ENCODE measurements around the gene LSG1.

The LSG1 gene

DNA sequence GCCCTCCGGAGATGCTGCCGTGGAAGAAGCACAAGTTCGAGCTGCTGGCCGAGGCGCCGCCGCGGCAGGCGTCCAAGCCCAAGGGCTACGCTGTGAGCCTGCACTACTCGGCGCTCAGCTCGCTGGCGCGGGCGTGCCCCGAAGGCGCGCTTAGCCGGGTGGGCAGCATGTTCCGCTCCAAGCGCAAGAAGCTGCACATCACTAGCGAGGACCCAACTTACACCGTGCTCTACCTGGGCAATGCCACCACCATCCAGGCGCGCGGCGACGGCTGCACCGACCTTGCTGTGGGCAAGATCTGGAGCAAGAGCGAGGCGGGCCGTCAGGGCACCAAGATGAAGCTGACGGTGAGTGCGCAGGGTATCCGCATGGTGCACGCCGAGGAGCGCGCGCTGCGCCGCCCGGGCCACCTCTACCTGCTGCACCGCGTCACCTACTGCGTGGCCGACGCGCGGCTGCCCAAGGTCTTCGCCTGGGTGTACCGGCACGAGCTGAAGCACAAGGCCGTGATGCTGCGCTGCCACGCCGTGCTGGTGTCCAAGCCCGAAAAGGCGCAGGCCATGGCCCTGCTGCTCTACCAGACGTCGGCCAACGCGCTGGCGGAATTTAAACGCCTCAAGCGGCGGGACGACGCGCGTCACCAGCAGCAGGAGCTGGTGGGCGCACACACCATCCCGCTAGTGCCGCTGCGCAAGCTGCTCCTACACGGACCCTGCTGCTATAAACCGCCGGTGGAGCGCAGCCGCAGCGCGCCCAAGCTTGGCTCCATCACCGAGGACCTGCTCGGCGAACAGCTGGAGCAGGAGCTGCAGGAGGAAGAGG, 15.0 kb upstream of the LSG1 start:
- peak; percentile 79 for DNase-seq

DNA sequence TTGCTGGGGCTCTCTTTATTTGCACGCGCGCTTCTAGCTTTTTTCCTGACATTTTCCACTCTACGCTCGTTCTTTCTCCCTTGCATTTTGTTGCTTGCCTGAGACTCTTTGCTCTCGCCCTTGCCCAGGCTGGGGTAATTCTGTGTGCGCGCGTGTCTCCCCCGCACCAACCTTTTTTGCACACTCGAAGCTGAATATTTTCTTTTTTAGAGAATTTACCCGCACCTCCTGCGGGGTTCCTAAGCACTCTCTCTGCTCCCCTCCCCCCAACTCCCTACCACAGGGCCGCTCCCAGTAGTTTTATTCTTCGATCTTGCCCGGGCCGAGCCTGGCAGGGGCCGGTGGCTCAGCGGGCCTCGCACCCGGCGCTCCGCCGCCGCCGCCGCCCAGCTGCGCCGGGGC, 14.4 kb upstream of the LSG1 start:
- DNase-seq = no peak

DNA sequence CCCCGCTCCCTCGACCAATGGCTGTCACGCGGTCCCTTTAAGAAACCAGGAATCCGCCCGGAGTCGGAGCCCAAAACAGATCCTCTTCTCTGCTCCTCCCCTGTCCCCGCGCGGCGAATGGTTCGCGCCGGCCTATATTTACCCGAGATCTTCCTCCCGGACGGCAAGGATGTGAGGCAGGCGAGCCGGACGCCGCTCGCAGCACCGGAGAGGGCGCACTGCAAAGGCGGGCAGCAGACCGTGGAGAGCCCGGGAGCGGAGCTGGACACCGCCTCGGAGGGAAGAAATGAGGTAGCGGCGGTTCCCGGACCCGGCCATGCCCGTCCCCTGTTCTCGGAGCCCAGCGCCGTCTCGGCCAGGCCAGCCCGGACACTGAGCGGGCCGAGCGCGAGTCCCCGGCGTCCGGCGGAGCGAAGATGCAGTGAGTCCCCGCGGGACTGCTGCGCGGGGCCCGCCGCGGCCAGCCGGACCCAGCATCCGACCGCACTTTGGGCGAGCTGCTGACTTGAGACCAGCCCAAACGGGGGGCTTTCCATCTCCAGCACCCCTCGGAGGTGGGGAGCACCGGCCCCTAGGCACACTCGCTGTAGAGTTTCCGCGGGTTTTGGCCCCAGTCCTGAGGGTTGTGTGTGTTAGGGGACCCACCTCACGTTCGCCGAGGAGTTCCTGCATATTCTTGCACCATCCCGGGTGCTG, 13.9 kb upstream of the LSG1 start, which contains the start of gene FAM43A:
Gene FAM43A (plus strand): TSS at position 166 of the 696 bp plus-strand sequence. CDS start 944 bp downstream, outside the sequence.
- DNase-seq = peak; percentile 97

DNA sequence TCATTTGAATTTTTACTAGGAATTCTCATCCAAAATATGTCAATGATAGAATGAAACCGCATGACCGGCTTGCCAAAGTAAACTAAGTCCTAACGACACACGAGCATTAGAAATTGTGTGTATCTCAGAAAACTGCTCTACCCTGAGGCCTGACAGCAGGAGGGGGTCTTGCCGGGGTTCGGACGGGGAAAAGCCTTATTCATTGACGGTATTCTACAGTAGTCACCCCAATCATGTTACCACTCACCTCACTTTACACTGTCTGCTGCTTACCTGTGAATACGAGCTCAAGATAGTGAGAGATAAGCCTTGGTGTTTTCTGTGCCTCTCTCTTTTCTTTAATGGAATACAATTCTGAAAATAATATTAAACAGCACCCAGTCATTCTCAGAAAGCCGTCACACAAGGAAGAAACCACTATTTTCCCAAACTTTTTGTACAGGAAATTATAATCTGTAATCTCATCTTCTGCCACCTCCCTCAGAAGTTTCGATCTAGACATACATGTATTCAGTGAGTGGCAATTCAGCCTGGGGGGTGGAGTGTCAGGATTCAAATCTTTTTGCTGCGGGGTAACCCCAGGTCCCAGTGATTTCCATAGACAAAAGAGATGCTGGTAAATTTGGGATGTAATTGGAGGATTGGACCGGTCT, 13.2 kb upstream of the LSG1 start:
- no peak for DNase-seq

DNA sequence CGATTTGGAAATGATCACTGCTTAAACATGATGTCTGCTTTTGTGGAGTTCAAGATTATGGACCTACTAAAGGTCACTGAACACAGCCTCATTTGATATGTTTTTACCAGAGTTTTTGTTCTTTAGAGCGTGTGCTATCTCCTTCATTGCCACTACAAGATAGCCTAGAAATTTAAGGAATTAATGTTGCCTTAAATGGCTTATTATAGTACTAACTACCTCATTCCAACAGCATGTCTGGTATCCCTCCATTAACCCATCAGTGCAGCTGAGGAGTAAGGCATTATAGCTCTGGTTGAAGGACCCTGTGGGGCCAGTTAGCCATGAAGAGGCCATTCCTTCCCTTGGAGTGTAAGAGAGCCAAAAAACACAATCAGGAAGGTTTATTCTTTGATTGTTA, 11.4 kb upstream of the LSG1 start:
- DNase-seq = no peak

DNA sequence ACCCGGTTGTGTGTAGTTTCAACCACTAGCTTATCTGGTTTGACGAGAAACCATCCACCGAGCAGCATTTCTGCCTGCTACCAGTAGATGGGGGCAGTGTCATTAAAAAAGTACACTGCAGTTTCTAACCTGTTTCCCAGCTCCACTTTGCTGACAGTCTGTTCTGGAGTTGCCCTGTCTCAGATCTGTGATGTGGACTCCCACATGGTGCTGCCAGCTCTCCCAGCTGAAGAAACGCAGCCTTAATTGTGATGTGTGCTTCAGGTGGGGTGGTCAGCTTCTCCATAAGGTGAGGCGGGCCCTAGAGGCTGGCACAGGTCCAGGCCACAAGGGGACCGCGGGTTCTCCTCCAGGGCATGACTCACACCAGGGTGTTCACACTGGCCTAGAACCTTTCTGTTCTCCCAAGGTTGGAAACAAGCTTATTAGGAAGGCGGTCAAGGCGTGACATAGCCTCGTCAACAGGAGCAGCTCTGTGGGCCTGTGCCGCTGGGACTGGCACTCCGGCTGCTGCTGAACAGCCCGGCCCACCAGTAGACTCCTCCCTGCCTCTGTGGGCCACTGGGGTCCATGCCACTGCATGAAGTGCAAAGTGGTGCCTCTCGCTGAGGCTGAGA, 10.8 kb upstream of the LSG1 start:
- DNase-seq = peak; percentile 96

DNA sequence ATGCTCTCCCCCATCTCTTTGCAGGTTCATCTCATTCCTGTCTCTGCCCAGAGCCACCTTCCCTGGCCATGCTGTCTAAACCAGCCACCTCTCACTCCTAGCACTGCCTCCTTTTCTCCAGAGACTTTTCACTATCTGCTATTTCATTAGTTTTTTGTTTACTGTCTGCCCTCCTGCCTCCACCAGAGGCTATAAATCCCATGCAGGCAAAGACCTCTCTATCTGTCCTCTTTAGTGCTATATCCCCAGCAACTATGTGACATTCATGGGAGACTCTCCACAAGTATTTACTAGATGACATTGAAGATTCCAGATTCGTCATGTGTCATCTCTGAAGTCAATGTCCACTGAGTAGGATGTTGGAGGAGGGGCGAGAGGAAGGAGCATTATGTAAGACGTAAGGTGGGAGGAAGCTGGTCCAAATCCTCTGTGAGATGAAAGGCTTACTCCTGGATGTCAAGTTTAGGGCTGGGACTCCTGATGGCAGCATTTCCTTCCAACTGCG, 10.2 kb upstream of the LSG1 start:
- DNase-seq = no peak

DNA sequence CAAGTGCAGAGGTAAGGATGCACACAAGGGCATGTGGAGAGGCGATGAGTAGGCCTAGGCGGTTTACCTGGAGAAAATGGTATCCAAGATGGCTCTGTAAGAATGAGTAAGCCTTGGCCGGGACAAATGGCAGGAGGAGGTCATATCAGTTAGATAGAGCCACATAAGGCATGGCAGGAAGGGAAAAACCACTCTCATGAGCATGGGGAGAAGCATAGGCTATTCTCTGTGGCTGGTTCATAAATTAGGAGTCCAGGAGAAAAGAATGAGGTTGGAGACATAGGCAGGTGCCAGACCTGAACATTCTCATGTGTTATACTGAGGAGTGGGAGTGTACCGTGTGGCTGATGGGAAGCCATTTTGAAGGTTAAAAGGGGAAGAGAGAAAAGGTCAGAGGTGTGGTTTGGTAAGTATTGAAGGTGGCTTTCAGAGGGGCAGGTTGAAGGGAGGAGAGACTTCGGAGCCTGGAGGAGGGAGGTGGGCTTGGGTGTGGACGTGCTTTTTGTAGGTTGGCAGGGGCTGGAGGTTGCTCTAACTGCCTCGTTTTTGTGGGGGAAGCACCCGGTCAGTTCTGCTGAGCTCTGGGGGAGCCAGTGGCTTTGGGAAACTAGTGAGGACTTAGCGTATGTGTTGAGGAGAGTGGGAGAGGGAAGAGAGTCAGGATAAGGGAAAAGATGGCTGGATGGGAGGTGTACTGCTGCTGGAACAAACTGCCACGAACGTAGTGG, 9.1 kb upstream of the LSG1 start:
- no peak for DNase-seq

DNA sequence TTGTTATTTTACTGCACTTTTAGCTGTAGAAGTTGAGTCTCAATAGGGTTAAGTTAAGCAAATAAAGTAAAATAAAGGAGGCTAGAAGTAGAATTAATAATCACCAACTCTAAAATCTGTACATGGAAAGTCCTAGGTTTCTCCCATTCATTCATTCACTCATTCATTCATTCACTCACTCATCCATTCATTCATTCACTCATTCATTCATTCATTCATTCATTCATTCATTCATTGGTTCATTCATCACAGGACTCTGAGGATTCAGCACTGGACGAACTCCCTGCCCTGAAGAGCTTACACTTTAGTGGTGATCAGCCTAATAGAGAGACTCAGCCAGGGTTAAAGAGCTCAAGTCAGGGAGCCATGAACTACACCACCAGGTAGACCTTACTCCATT, 4.5 kb upstream of the LSG1 start:
- no peak for DNase-seq

DNA sequence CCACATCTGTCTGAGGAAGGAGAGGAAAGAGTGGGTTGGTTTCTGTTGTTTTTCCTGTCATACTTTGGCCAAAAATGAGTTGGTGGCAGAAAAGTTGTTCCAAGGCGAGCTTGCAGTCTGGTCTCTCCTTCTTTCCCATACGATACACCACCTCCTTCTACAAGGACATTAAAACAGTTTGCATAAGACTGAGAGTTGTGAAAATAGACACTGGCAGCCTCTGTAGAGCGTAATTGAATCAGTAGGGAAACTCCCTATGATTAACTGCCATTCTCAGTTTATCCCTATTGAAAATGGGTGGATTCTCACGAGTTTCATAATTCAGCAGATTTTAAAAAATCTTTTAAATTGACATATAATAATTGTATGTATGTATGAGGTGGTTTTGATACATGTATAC, 3.7 kb upstream of the LSG1 start:
- DNase-seq = no peak

DNA sequence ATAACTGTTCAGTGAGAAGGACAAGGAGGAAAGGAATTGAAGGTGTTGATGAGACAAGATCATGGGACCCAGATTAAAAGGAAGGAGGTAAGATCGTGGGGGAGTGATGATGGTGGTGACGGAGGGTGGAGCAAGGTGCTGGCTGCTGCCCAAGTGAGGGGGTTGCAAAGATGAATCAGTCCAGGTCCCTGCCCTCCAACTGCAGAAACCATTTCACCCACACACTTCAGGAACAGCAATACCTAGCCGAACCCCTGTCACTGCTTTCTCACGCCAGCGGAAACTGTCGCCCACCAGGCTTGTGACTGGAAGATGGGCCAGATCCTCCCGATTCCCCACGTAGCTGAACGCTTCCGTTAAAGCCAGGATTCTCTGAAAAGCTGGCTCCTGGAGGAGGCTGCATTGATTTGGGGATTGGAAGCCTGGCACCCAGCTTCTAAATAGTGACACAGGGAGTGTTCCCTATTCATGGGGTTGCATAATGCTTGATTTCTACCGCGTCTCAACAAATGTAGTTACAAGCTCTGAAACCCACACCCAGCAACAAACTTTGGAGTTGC, 3.2 kb upstream of the LSG1 start:
- DNase-seq = peak; percentile 41

DNA sequence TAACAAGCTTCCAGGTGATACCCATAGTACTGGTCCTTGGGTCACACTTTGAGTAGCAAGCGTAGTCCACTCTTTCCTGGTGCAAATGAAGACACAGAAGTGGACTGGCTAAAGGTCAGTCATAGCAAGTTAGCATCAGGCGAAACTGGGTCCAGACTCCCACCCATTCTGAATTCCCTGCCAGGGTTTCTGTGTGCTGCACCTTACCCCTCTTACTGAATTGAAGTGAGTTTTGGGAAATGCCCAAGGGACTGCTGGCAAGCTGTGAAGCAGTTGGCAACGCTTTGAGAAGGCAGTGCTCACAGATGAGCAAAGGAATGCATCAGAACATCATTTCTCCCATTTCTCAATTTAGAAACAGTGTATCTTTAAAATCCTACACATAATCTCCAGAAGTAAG, 1.8 kb upstream of the LSG1 start:
- no peak for DNase-seq

DNA sequence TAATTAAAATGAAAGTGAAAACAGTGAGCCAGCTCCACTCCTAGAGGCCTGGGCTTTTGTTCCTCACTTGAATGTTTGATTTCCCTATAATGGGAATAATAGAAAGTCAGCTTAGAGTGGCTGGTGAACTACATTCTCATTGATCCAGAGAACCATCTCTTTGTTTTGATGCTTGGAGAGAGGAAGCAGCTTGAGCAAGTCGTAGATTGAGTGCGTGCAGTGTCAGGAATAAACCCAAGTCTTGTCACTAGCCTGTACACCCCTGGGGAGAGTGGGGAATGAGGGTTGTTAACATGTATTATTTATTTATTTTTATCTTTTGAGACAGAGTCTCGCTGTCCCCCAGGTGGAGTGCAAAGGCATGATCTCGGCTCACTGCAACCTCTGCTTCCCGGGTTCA, 885 bp upstream of the LSG1 start:
- no peak for DNase-seq

DNA sequence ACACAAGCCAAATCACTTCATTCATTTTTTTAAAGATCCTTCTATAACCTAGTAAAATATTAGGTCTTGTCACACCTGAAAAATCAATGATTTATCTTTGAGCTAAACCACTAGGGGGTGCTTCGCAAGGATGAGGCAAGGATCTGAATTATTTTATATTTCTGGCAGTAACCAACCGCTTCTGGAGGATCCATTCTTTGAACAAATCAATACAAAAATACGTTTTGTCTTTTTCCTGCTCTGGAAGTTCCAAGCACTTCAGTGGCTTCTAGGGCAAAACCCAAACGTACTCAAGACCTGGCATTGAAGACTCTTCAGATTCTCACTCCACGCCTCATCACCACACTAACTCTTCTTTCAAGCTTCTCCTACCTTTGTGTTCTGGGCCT, 486 bp downstream of the LSG1 start:
- no peak for DNase-seq

DNA sequence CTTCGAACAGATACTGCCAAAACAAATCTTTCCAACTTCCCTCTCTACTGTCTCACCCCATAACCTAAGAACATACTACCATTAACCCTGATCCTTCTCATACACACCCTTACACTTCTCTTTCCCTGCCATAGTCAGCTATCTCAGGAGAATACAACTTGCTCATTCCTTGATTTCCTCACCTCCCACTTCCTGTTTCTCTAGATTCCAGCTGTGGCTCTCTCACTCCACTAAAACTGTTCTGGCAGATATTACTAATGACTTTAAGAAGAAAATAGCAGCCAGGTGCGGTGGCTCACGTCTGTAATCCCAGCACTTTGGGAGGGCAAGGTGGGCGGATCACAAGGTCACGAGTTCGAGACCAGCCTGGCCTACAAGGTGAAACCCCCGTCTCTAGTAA, 4.6 kb downstream of the LSG1 start:
- no peak for DNase-seq

DNA sequence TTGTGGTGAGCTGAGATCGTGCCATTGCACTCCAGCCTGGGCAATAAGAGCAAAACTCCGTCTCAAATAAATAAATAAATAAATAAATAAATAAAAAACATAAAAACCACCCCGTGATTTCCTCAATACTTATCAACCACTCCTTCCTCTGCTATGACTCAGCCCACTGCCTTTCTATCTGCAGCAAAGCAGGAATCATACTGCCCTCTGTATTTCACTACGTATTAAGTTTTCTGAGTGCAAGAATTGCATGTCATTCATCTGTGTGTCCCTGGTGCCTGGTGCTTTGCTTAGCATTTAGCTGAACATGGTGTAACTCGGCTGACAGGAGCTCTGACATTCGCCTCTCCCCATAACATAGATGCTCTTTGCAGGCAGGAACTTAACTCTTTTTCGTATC, 7.1 kb downstream of the LSG1 start:
- no peak for DNase-seq

DNA sequence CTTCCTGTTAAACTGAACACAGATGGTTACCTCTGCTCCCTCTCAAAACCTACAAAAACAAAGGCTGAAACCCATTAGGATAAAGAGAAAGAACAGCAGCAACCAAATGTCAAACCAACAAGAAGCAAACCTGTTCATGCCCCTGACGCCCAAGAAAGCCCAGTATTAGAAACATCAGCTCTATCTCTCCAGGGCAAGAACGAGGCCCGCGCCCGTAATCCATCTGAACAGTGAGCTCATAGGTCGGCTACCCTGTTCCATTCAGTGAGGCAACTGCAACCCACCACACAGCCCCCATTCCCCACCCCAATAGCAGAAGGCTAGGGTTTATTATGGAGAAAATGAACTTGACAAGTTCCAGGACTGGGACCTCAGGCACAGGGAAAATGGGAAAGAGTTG, 10.0 kb downstream of the LSG1 start:
- no peak for DNase-seq

DNA sequence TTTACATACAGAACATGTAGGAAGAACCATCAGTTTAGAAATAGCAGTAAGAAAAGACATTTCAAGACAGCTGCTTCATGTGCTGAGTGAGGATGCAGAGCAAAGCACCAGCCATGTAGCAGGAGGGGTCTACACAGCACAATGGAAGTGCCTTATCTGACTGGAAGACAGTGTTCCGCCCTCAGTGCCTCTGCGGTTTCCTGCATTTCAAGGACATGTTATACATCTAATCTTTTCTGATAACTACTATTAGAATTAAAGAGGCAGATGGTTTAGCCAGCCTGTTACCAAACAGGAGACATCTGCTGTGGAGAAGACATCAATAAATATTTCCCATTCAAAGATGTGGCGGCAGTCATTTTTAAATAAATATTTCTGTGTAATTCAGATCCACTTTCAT, 10.6 kb downstream of the LSG1 start:
- no peak for DNase-seq

DNA sequence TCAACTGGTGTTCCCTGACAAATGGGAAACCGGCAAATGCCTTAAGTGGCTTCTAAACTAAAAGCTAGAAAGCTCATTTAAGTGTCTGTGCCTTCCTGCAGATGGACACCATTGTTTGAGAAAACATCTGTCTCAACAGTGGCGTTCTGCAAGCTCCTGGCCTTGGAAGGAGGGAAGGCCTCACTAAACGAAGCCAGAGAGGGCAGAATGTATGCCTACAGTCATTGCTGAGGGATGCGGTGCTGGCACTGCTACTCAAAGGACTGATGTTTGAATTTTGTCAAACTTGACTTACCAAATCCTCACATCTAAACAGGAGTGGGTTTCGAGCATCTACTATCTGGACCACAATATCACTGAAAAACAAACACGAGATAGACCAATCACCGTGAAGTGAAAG, 12.2 kb downstream of the LSG1 start:
- DNase-seq = no peak

DNA sequence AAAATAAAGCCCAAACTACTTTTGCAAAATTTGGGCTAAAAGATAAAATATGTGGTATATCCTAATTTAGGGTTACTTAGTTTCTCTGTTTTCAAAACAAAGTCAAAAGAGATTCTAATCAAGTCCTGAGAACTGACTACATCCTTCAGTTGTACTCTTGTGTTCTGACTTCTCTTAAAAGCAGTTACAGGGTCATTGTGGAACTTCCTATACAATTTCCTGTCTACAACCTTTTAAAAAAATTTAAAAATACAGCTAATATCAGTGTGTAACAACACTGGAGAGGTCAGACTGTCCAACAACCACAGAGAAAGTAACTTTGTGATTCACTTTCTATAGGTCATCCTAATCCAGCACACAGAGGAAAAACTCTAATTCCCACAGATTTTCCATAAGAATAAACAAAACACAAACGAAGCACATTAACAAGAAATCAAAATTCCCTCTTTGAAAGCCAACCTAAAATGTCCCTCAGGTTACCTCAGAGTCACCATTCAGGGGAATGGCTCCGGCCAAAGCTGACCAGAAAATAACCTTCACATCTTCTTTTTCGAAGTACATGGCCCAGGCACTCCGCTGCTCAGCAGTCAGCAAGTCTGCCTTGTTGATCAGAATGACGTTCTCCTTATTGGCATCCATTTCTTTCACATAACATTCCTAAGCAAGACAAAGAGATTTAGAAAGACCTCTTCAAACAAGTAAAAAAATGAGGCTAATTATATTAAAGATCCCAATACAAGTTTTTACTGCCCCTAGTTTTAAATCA, 13.3 kb downstream of the LSG1 start:
- no peak for DNase-seq

DNA sequence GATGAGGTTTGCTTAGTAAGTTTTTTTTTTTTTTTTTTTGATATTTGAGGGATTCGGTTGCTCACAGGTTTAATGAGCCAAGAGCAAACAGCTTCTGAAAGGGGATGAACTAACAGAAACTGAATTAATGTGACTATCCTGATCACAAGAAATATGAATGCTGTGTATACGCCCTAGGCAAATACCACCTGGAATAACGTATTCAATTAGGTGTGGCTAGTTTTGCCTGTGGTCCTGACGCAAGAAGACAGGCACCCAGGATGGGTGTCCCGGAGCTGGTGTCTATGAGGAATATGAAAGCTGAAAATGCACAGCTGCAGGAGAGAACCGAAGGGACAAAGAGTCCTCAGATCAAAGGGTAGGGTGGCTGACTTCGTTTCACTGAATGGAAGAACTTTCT, 14.6 kb downstream of the LSG1 start:
- no peak for DNase-seq

DNA sequence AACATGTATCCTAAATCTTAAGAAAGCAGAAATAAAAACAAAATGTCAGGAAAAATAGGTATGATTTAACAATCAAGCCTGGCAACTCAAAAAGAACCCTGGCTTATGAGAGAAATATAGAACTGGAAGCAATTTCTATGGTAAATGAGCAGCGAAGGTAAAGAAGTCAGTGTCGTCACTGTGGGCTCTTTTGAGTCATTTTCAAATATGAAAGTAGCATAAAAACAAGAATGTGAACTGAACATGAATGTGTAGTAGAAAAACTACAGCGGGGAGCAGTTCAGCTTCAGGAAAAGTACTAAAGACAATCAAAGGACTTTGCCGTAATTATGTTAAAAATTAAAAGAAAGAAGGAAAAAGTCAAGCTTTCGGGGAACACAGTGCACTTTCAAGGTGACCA, 17.5 kb downstream of the LSG1 start:
- DNase-seq = no peak
